Measurements from ENCODE around the gene HSPA12B.

DNA sequence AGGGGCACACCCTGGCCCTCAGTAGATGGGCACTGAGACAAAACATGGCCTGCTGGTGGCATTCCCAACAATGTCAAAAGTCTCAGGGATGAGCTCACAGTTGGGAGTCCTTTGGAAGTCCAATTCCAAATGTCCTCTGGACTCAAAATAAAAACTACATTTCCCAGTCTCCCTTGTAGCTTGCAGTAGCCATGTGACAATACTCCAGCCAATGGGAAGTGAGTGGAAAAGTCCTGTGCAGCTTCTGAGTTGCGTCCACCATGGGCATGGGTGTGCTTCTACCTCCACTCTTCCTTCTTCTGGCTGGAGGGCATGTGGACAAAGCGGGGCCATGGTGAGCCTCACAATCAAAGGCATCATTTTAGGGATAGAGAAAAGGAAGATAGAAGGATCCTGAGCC is 44.8 kb upstream of the HSPA12B start:
- TF ChIP-seq, protein P1, sequence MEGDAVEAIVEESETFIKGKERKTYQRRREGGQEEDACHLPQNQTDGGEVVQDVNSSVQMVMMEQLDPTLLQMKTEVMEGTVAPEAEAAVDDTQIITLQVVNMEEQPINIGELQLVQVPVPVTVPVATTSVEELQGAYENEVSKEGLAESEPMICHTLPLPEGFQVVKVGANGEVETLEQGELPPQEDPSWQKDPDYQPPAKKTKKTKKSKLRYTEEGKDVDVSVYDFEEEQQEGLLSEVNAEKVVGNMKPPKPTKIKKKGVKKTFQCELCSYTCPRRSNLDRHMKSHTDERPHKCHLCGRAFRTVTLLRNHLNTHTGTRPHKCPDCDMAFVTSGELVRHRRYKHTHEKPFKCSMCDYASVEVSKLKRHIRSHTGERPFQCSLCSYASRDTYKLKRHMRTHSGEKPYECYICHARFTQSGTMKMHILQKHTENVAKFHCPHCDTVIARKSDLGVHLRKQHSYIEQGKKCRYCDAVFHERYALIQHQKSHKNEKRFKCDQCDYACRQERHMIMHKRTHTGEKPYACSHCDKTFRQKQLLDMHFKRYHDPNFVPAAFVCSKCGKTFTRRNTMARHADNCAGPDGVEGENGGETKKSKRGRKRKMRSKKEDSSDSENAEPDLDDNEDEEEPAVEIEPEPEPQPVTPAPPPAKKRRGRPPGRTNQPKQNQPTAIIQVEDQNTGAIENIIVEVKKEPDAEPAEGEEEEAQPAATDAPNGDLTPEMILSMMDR (conservative IDR thresholded peaks at IDR 0.05; ENCODE audit: low read length), result no peak
- no peak for TF ChIP-seq EZH2phosphoT487 (IDR thresholded peaks at IDR 0.05; ENCODE audit: borderline replicate concordance, low read depth, low read length)

Measured in OCI-LY7 (cell line).